Measurements from ENCODE around the gene CD69.

GRCh38 chr12:9708853-9709252, 51.8 kb downstream of the CD69 start:
- TF ChIP-seq CTCF (IDR thresholded peaks at IDR 0.05; ENCODE audit: insufficient read depth, low read depth, low read length) (no peak), EZH2 (IDR thresholded peaks at IDR 0.05; ENCODE audit: insufficient read depth, low read length) (no peak)

Measured in astrocyte (in vitro differentiated cells and primary cell).